Measurements from ENCODE around the gene TMEM150B.

The TMEM150B gene

DNA sequence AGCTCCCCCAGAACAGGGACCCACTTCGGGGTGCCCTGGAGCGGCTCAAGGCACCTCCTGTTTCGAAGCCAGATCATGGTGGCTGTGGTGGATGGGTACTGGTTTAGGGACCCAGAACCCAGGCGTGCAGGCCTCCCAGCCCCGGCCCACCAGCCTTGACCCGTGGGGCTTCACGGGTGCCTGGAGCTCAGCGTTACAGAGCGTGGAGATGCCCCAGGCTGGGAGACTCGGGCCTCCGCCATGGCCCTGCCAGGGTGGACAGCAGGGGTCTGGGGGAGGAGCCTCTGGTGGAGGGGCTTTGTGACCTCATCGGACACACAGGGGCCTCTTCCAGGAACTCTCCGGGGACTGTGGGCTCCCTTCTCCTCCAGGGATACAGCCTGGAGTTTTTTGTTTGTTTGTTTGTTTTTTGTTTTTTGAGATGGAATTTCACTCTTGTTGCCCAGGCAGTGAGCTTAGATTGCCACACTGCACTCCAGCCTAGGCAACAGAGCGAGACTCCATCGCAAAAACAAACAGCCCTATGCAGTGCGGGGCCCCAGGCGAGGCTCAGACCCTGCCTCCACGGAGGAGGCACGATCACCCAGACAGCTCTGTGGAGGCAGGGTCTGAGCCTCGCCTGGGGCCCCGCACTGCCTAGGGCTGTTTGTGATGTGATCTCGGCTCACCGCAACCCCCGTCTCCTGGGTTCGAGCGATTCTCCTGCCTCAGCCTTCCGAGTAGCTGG lies 38.0 kb upstream of the TMEM150B start, which contains the start of gene GARIN5B:
Gene GARIN5B, minus strand, starts transcription at position 271 of the 727 bp plus-strand sequence. Its CDS starts 194 bp downstream, at position 77.
- DNase-seq (ENCODE audit: insufficient read length, low spot score) (no peak), FAIRE-seq (no peak)
- no peak for TF ChIP-seq POLR2A (IDR thresholded peaks at IDR 0.05; ENCODE audit: low read depth, low read length)

- no peak for FAIRE-seq
- no peak for TF ChIP-seq POLR2A (IDR thresholded peaks at IDR 0.05; ENCODE audit: low read depth, low read length)
These were observed 37.2 kb upstream of the TMEM150B start for GRCh38 chr19:55362174-55362989.

GRCh38 chr19:55360902-55361301 lies 35.8 kb upstream of the TMEM150B start:
- FAIRE-seq (no peak), DNase-seq (ENCODE audit: insufficient read length, low spot score) (no peak)
- TF ChIP-seq POLR2A (IDR thresholded peaks at IDR 0.05; ENCODE audit: low read depth, low read length): no peak

More at GRCh38 chr19:55362174-55362989, 37.2 kb upstream of the TMEM150B start:
- no peak for DNase-seq (ENCODE audit: insufficient read length, low spot score)

DNA sequence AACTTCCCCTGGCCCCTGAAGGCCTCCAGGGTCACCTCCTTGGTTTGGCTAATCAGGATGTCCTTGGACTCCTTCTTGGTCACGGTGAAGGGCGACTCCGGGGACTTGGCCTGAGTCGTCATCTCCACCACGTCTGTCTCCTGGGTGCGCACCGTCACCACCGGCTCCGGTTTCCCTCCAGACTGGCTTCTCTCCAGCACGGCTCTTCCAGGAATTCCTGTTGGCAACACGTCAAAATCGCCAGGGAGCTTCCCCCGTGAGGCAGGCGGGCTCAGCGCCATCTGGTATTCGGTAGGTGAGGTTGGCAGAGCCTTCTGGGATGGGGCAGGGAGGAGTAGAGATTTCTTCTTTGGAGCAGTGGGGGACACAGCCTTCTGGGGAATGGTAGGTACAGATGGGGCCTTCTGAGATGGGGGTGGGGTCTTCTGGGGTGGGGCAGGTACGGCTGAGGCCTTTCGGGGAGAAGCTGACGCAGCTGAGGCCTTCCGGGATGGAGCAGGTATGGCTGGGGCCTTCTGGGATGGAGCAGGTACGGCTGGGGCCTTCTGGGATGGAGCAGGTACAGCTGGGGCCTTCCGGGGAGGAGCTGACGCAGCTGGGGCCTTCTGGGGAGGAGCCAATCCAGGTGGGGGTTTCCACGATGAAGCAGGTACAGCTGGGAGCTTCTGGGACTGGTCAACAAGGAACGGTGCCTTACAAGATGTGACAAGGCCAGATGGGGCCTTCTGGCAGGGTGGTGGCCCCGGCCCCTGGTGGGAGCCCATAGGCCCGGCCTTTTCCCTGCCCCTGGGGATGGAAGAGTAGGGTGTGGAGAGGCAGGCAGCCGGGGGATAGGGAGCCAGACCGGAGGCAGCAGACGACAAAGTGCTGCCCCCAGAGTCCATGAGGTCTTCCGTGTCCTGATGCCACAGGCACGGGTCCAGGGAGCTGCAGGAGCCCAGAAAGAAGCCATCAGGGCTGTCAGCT lies 34.1 kb upstream of the TMEM150B start:
- DNase-seq (ENCODE audit: insufficient read length, low spot score): no peak
- TF ChIP-seq POLR2A (IDR thresholded peaks at IDR 0.05; ENCODE audit: low read depth, low read length): no peak
- FAIRE-seq: no peak

DNA sequence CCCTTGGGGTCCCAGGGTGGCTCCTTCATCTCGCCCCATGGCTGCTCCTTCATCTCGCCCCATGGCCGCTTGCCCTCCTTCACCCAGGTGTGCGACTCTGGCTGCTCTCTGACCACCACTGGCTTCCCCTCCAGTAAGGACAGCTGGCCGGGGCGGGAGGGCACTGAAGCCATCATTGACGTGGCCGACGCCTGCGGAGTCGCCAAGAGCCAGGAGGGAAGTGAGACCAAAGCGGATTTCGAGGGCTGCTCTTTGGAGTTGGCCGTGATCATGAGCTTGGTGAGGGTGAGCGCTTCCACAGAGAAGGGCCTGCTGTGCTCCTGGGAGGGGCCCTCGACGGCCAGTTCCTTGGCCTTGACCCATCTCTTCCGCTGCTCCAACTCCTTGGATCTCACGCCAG lies 33.4 kb upstream of the TMEM150B start:
- FAIRE-seq (no peak), DNase-seq (ENCODE audit: insufficient read length, low spot score) (no peak)
- no peak for TF ChIP-seq POLR2A (IDR thresholded peaks at IDR 0.05; ENCODE audit: low read depth, low read length)

- FAIRE-seq: no peak
- no peak for TF ChIP-seq POLR2A (IDR thresholded peaks at IDR 0.05; ENCODE audit: low read depth, low read length)
These were observed 30.2 kb upstream of the TMEM150B start for GRCh38 chr19:55355213-55355821.

DNA sequence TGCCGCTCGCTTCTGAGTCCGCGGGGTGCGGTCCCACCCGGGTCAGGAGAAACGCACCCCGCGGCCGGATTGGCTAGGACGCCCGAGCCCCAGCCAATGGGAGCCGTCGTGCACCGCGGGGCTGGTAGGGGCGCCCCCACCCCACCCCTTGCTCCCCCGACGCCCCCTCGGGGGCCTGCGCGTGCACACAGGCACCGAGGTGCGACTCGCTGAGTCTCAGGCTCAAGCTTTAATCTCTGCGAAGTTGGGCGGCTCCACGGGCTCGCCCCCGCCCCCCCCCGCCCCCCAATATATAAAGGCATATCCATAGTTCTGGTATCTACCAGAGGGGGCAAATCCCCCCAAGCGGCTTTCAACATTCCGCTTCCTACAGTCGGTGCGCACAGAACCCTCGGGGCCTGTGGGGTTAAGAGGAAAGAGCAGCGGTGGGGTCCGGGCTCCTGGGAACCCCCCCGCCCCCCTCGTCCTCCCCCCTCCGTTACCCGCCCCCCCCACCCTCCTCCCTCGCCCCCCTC lies 29.6 kb upstream of the TMEM150B start, which contains the start of gene COX6B2:
Gene COX6B2, minus strand, starts transcription at position 22 of the 515 bp plus-strand sequence. CDS start 198 bp downstream, outside the sequence.
- no peak for TF ChIP-seq POLR2A (IDR thresholded peaks at IDR 0.05; ENCODE audit: low read depth, low read length)
- no peak for FAIRE-seq

More at GRCh38 chr19:55355213-55355821, 30.2 kb upstream of the TMEM150B start:
- DNase-seq (ENCODE audit: insufficient read length, low spot score): no peak

DNA sequence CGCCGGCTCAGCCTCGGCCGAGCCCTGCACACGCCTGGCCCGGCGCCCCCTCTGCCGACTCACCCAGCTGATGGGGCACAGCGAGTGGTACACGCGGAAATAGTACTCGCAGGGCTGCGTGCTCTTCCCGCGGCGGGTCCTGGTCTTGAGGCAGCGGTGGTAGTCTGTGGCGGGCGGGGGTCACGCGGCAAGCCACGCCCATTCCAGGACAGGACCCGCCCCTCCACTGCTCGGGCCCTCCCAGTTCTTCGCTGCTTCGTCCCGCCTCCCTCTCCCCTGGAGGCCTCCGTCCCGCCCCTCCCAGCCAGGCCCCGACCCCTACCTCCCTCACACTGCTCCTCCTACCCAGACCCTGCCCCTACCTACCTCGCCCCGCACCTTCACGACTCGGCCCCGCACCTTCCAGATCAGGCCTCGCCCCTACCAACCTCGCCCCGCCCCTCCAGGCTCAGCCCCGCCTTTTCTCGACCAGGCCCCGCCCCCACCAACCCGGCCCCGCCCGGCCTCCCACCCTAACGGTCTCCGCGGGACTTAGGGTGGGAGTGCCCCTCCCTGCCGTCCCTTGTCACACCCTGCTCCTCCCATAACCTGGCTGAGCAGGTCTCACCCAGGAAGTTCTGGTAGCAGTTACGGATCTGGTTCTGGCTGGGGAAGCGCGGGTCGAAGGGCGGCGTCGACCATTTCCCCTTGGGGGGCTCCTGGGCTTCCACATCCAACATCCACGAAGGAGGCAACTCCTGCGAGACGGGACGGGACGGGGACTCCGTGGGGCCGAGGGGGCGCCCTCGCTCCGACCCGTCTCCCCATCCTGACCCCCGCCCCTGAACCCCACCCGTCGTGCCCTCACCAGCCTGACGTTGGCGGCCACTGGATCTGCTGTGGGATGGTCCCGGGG lies 28.9 kb upstream of the TMEM150B start:
- FAIRE-seq (no peak), DNase-seq (ENCODE audit: insufficient read length, low spot score) (peak; percentile 96)
- TF ChIP-seq POLR2A (IDR thresholded peaks at IDR 0.05; ENCODE audit: low read depth, low read length): peak; percentile 49; the same call in 1 of the 2 replicates

More for the DNA sequence above, 29.6 kb upstream of the TMEM150B start, which contains the start of gene COX6B2:
- no peak for DNase-seq (ENCODE audit: insufficient read length, low spot score)

- FAIRE-seq: no peak
These were observed 28.2 kb upstream of the TMEM150B start for GRCh38 chr19:55353356-55353802.

GRCh38 chr19:55352549-55353145 lies 27.5 kb upstream of the TMEM150B start:
- no peak for TF ChIP-seq POLR2A (IDR thresholded peaks at IDR 0.05; ENCODE audit: low read depth, low read length)
- DNase-seq (ENCODE audit: insufficient read length, low spot score): no peak
- FAIRE-seq: no peak

More at GRCh38 chr19:55353356-55353802, 28.2 kb upstream of the TMEM150B start:
- TF ChIP-seq POLR2A (IDR thresholded peaks at IDR 0.05; ENCODE audit: low read depth, low read length): no peak
- DNase-seq (ENCODE audit: insufficient read length, low spot score): no peak

DNA sequence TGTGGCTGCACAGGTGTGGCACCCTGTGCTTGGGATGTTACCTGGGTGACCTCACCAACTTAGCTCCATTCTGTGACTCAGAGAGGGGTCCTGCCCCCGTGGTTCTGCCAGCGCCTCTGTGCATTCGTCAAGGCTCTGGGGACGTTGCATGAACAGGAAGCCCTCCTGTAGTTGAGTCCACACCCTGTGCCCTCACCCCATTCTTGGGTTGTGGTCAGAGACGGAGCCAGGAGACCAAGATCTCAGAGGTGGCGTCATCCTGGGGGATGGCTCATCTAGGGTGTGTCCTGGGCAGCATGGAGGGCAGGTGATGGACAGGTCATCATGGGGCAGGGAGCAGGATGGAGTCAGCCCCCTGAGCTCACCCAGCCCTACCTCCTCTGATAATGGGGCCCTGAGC lies 26.9 kb upstream of the TMEM150B start:
- no peak for TF ChIP-seq POLR2A (IDR thresholded peaks at IDR 0.05; ENCODE audit: low read depth, low read length)
- FAIRE-seq: no peak
- DNase-seq (ENCODE audit: insufficient read length, low spot score): peak; percentile 97

Data from H54 (cell line).